Neuronal stem cell (in vitro differentiated cells): ENCODE data around the gene LIMS1.
"Not testable (repeated sequence)": the region's sequence is repeated elsewhere in the genome, so short reads cannot be mapped to it uniquely, and the experiment has no call there.

ENCODE experiments used
- DNase-seq: peaks from one replicate; pipeline ENCODE4 v3.0.0-alpha.2; 2013; ENCODE audit warnings: low spot score
- H2AFZ ChIP-seq: one replicate; pipeline ENCODE4 v1.6.1; 2013; ENCODE audit warnings: mild to moderate bottlenecking, low read length, inconsistent platforms
- H2AK5ac ChIP-seq: 2 replicates; pipeline ENCODE4 v1.6.1; 2013; ENCODE audit warnings: low read depth, mild to moderate bottlenecking, inconsistent platforms, low read length, moderate library complexity, mixed read lengths
- H2BK120ac ChIP-seq: 2 replicates; pipeline ENCODE4 v1.6.1; 2013; ENCODE audit warnings: low read depth, mild to moderate bottlenecking, inconsistent platforms, low read length, moderate library complexity, mixed read lengths
- H2BK12ac ChIP-seq: one replicate; pipeline ENCODE4 v1.6.1; 2013; ENCODE audit warnings: low read length, inconsistent platforms
- H2BK15ac ChIP-seq: 2 replicates; pipeline ENCODE4 v1.6.1; 2013; ENCODE audit warnings: mild to moderate bottlenecking, low read length, inconsistent platforms, mixed read lengths
- H2BK5ac ChIP-seq: one replicate; pipeline ENCODE4 v1.6.1; 2013; ENCODE audit warnings: inconsistent platforms, mild to moderate bottlenecking, low read length, moderate library complexity
- H3K14ac ChIP-seq: one replicate; pipeline ENCODE4 v1.6.1; 2013; ENCODE audit warnings: low read length, inconsistent platforms
- H3K18ac ChIP-seq: 2 replicates; pipeline ENCODE4 v1.6.1; 2013; ENCODE audit warnings: low read length, inconsistent platforms
- H3K23ac ChIP-seq: 2 replicates; pipeline ENCODE4 v1.6.1; 2013; ENCODE audit warnings: low read depth, mild to moderate bottlenecking, mixed read lengths, low read length, inconsistent platforms; ENCODE audit not compliant: poor library complexity
- H3K27ac ChIP-seq: replicated peaks from 3 replicates; pipeline ENCODE4 v1.5.1; 2013; ENCODE audit warnings: low read length, inconsistent platforms
- H3K27me3 ChIP-seq, 3 experiments: 2 replicates each; pipeline ENCODE4 v1.6.1; 2013; ENCODE audit warnings: low read length in 3 of 3, mild to moderate bottlenecking in 2 of 3, inconsistent platforms in 1 of 3, low read depth in 1 of 3, mixed read lengths in 1 of 3, moderate library complexity in 1 of 3; ENCODE audit not compliant: control insufficient read depth in 3 of 3, insufficient read depth in 3 of 3
- H3K36me3 ChIP-seq, 2 donors: replicated peaks in 1 of 2; 2 replicates each; pipeline ENCODE4 v1.6.1; 2013; ENCODE audit warnings: low read length in 2 of 2; ENCODE audit not compliant: control insufficient read depth in 2 of 2, insufficient read depth in 2 of 2
- H3K4ac ChIP-seq: 2 replicates; pipeline ENCODE4 v1.6.1; 2013; ENCODE audit warnings: inconsistent platforms, mild to moderate bottlenecking, low read length, moderate library complexity
- H3K4me1 ChIP-seq, 2 donors: 1 replicate in 1 of 2; 2 replicates in 1 of 2; pipeline ENCODE4 v1.6.1; 2013; ENCODE audit warnings: low read length in 2 of 2, low read depth in 1 of 2; ENCODE audit not compliant: control insufficient read depth in 2 of 2, insufficient read depth in 1 of 2
- H3K4me2 ChIP-seq: one replicate; pipeline ENCODE4 v1.6.1; 2013; ENCODE audit warnings: mild to moderate bottlenecking, low read length, inconsistent platforms; ENCODE audit not compliant: insufficient read depth, poor library complexity, severe bottlenecking
- H3K4me3 ChIP-seq, 2 donors: 2 replicates each; pipeline ENCODE4 v1.5.1; 2013; ENCODE audit warnings: low read length in 2 of 2, mild to moderate bottlenecking in 2 of 2, inconsistent platforms in 1 of 2, moderate library complexity in 1 of 2
- H3K79me1 ChIP-seq: one replicate; pipeline ENCODE4 v1.6.1; 2013; ENCODE audit warnings: low read depth, mild to moderate bottlenecking, inconsistent platforms, low read length, moderate library complexity
- H3K9ac ChIP-seq: one replicate; pipeline ENCODE4 v1.6.1; 2013; ENCODE audit warnings: mild to moderate bottlenecking, low read depth, low read length, inconsistent platforms; ENCODE audit not compliant: poor library complexity
- H3K9me3 ChIP-seq, 2 donors: replicated peaks in 1 of 2; 2 replicates each; pipeline versions ENCODE3 to v1.6.1; 2013; ENCODE audit warnings: low read length in 2 of 2, mild to moderate bottlenecking in 2 of 2, inconsistent platforms in 1 of 2, low read depth in 1 of 2, mixed read lengths in 1 of 2, moderate library complexity in 1 of 2; ENCODE audit not compliant: control insufficient read depth in 2 of 2, insufficient read depth in 1 of 2
- H4K8ac ChIP-seq: one replicate; pipeline ENCODE4 v1.6.1; 2013; ENCODE audit warnings: low read depth, mild to moderate bottlenecking, inconsistent platforms, low read length, moderate library complexity
- H4K91ac ChIP-seq: one replicate; pipeline ENCODE4 v1.6.1; 2013; ENCODE audit warnings: low read length, low read depth, mild to moderate bottlenecking, inconsistent platforms; ENCODE audit not compliant: poor library complexity
- WGBS, 2 donors: extraction: QIAGEN DNeasy Blood & Tissue Kit; methylation state at CpG; one replicate each; pipeline ENCODE4 v1.1.7; 2013; ENCODE audit warnings: missing lambda C conversion rate in 2 of 2, mixed read lengths in 1 of 2; ENCODE audit not compliant: insufficient read length in 2 of 2, insufficient replicate concordance in 1 of 2; ENCODE audit errors: extremely low coverage in 2 of 2; 5-methylcytosine and 5-hydroxymethylcytosine counted together

The LIMS1 gene

DNA sequence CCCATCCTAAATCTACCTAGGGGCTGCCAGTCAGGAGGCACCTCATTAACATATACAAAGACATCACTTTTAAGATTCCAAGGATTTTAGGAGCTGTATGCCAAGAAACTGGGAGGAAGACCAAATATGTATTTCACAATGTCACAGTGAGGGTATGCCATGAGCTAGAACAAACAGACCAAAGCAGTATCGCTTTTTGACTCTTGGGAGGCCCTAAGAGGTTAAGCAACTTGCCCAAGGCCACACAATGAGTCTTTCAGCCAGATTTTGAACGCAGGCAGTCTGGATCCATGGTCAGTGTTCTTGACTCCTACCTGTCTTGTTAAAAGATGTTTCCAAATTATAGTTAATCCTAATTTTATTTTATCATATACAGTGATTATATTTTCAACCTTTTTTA, 132.9 kb downstream of the LIMS1 start:
- H3K14ac ChIP-seq, H3K4ac ChIP-seq, H2AK5ac ChIP-seq, H4K91ac ChIP-seq, H3K9ac ChIP-seq, H3K27ac ChIP-seq, H3K27me3 ChIP-seq, H2BK120ac ChIP-seq, H3K23ac ChIP-seq, DNase-seq, H3K79me1 ChIP-seq, H3K18ac ChIP-seq, H3K9me3 ChIP-seq, H2BK5ac ChIP-seq, H3K4me1 ChIP-seq, H4K8ac ChIP-seq, H2BK12ac ChIP-seq, H3K4me3 ChIP-seq, H3K4me2 ChIP-seq, H2AFZ ChIP-seq, H2BK15ac ChIP-seq, H3K36me3 ChIP-seq: not testable (repeated sequence)
- WGBS, 2 donors: no CpG with 5 or more reads among the region's 2 CpGs

- not testable (repeated sequence) for H2BK5ac ChIP-seq, H3K27me3 ChIP-seq, H2BK15ac ChIP-seq, H3K4me3 ChIP-seq, H3K36me3 ChIP-seq, H3K79me1 ChIP-seq, H2BK120ac ChIP-seq, H4K8ac ChIP-seq, H3K14ac ChIP-seq, H3K9me3 ChIP-seq, H3K4ac ChIP-seq, H3K23ac ChIP-seq, H3K4me1 ChIP-seq, H3K18ac ChIP-seq, H2AFZ ChIP-seq, H4K91ac ChIP-seq, H2BK12ac ChIP-seq, H3K4me2 ChIP-seq, H3K27ac ChIP-seq, H2AK5ac ChIP-seq, DNase-seq, H3K9ac ChIP-seq
- WGBS, 2 donors: no CpG with 5 or more reads among the region's 1 CpG
Observed at GRCh38 chr2:108670282-108670681, 136.0 kb downstream of the LIMS1 start.

DNA sequence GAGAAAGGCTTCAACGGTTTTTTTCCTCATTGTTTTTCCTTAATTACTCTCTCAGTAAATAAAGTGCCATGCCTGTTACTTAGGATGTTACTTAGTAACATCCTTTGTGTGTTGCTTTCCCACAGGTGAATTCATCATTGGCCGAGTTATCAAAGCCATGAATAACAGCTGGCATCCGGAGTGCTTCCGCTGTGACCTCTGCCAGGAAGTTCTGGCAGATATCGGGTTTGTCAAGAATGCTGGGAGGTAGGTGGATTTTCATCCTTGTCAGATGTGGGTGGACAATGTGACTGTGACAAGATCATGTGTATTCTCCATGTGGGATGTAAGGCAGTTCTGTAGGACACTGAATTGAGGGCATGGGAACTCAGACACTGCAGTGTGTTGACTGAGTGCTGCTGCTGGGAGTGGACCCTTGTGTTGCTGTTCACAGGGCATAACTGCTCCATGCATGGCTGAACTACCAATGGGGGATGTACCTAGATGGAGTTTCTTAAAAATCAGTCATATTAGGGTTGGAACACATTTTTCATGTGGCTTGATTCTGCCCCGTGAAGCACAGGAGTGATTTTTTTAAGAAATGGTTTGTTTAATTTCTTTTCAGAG, 138.0 kb downstream of the LIMS1 start:
- WGBS, 2 donors: no CpG with 5 or more reads among the region's 6 CpGs
- H3K27ac ChIP-seq: not testable (repeated sequence)

DNA sequence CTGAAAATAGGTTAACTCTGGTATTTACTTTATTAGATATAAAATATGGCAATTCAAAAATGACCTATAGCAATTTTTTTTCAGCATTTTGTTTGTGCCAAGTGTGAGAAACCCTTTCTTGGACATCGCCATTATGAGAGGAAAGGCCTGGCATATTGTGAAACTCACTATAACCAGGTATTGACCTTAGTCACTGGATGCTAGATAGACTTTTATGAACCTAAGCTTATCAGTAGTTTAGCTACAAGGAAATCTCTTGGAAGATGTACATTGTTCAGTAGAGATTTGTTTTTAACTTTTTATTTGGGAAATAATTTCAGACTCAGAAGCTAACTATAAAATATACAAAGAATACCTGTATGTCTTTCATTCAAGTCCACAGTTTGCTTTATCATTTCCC, 142.3 kb downstream of the LIMS1 start:
- H4K8ac ChIP-seq, H3K18ac ChIP-seq, H2BK12ac ChIP-seq, H3K4me1 ChIP-seq, H3K14ac ChIP-seq, H2BK15ac ChIP-seq, H3K27me3 ChIP-seq, H2AFZ ChIP-seq, H3K4me2 ChIP-seq, H3K4me3 ChIP-seq, H3K79me1 ChIP-seq, DNase-seq, H2AK5ac ChIP-seq, H2BK5ac ChIP-seq, H3K4ac ChIP-seq, H3K27ac ChIP-seq, H3K9ac ChIP-seq, H3K9me3 ChIP-seq, H3K23ac ChIP-seq, H2BK120ac ChIP-seq, H4K91ac ChIP-seq: not testable (repeated sequence)
- WGBS, 2 donors: no CpG with 5 or more reads among the region's 1 CpG
- peaks cover 4 to 28% of the 10 kb centered on the region in 2 donors for H3K36me3 ChIP-seq

More for the DNA sequence above, 138.0 kb downstream of the LIMS1 start:
- H3K4me3 ChIP-seq, H3K18ac ChIP-seq, H3K79me1 ChIP-seq, H3K14ac ChIP-seq, H3K9me3 ChIP-seq, H2AFZ ChIP-seq, DNase-seq, H3K4ac ChIP-seq, H2BK120ac ChIP-seq, H3K4me1 ChIP-seq, H4K8ac ChIP-seq, H3K4me2 ChIP-seq, H2BK15ac ChIP-seq, H2BK12ac ChIP-seq, H2BK5ac ChIP-seq, H4K91ac ChIP-seq, H3K9ac ChIP-seq, H3K23ac ChIP-seq, H3K27me3 ChIP-seq, H2AK5ac ChIP-seq: not testable (repeated sequence)
- peaks cover 4 to 13% of the 10 kb centered on the region in 2 donors for H3K36me3 ChIP-seq
